PC-9 (cell line): ENCODE results near the gene CARTPT. TPM values are rescaled to one million over a fixed set of nuclear protein-coding genes. Genes with fewer than 3 reads are reported as not detected.

ENCODE experiments used
- BruUV-seq: library from RNA; stranded (reverse); fragments of 400-500 nt; replicated peaks from 2 replicates; lab custom pipeline; 2021; lab: Mats Ljungman, UMichigan
- CTCF ChIA-PET: fragments of 300-600 bp; sonication (Branson Sonifier 250); formaldehyde crosslinking; loops from one replicate; lab custom pipeline; 2022; ENCODE audit warnings: antibody characterized with exemption; lab: Charles Lee
- POLR2A ChIA-PET: fragments of 300-600 bp; sonication (Branson Sonifier 250); formaldehyde crosslinking; loops from one replicate; lab custom pipeline; 2022; ENCODE audit warnings: antibody characterized with exemption; ENCODE audit not compliant: unreplicated experiment; lab: Charles Lee
- DNase-seq, 2 experiments: peaks; one replicate each; pipeline versions ENCODE4 v3.0.0 to v3.0.0-alpha.2; 2015 to 2022; ENCODE audit warnings: mixed read lengths in 1 of 2
- H2AFZ ChIP-seq: fragments of 200-600 bp; sonication (generic); 2 replicates; pipeline ENCODE4 v1.8.1; 2017; ENCODE audit warnings: antibody characterized with exemption
- H3F3A ChIP-seq: fragments of 200-600 bp; sonication (generic); 2 replicates; pipeline ENCODE4 v1.8.1; 2017; ENCODE audit warnings: antibody characterized with exemption, mild to moderate bottlenecking, low read depth; ENCODE audit not compliant: insufficient read depth
- H3K27ac ChIP-seq: fragments of 200-600 bp; sonication (generic); 2 replicates; pipeline ENCODE4 v1.6.1; 2016; ENCODE audit warnings: mixed run types
- H3K27me3 ChIP-seq: fragments of 200-600 bp; sonication (generic); 2 replicates; pipeline ENCODE4 v1.6.1; 2016; ENCODE audit warnings: low read depth, mixed run types; ENCODE audit not compliant: insufficient read depth
- H3K36me3 ChIP-seq: fragments of 200-600 bp; sonication (generic); 2 replicates; pipeline ENCODE4 v1.6.1; 2016; ENCODE audit warnings: low read depth, mixed run types
- H3K4me1 ChIP-seq: fragments of 200-600 bp; sonication (generic); replicated peaks from 2 replicates; pipeline ENCODE4 v1.6.1; 2016; ENCODE audit warnings: mixed run types; ENCODE audit not compliant: insufficient read depth
- H3K4me2 ChIP-seq: fragments of 200-600 bp; sonication (generic); 2 replicates; pipeline ENCODE4 v1.6.1; 2017; ENCODE audit warnings: mixed run types
- H3K4me3 ChIP-seq: fragments of 200-600 bp; sonication (generic); 2 replicates; pipeline ENCODE4 v1.6.1; 2016; ENCODE audit warnings: mixed run types
- H3K79me2 ChIP-seq: fragments of 200-600 bp; sonication (generic); 2 replicates; pipeline ENCODE4 v1.6.1; 2017; ENCODE audit warnings: low read depth, mixed run types
- H3K9me2 ChIP-seq: fragments of 200-600 bp; sonication (generic); 2 replicates; pipeline ENCODE4 v1.8.1; 2017; ENCODE audit warnings: mild to moderate bottlenecking; ENCODE audit not compliant: insufficient read depth
- H3K9me3 ChIP-seq: fragments of 200-600 bp; sonication (generic); 2 replicates; pipeline ENCODE4 v1.8.1; 2016; ENCODE audit warnings: low read depth; ENCODE audit not compliant: insufficient read depth
- H4K20me1 ChIP-seq: fragments of 200-600 bp; sonication (generic); 2 replicates; pipeline ENCODE4 v1.8.1; 2017; ENCODE audit not compliant: insufficient read depth
- EZH2 ChIP-seq: fragments of 200-600 bp; sonication (generic); IDR thresholded peaks from 2 replicates; pipeline ENCODE4 v1.8.0; 2017; ENCODE audit warnings: antibody characterized with exemption, low read depth
- intact Hi-C: fragments of 100-400 bp; cut with micrococcal nuclease; formaldehyde crosslinking; loops from one replicate; pipeline ENCODE4 v1.10.0; 2022; ENCODE audit not compliant: unreplicated experiment
- total RNA-seq: library from RNA; stranded (reverse); gene quantifications from 2 replicates; pipeline ENCODE4 v1.2.3, GENCODE V29; 2021
- TF ChIP-seq, protein P1 (sequence below): fragments of 200-600 bp; sonication (generic); conservative IDR thresholded peaks from 2 replicates; pipeline ENCODE4 v1.6.1; 2017; ENCODE audit warnings: mixed run types, antibody characterized with exemption, mild to moderate bottlenecking, moderate library complexity

The CARTPT gene
- total RNA-seq, 1 experiment from 2014 or later: not detected

DNA sequence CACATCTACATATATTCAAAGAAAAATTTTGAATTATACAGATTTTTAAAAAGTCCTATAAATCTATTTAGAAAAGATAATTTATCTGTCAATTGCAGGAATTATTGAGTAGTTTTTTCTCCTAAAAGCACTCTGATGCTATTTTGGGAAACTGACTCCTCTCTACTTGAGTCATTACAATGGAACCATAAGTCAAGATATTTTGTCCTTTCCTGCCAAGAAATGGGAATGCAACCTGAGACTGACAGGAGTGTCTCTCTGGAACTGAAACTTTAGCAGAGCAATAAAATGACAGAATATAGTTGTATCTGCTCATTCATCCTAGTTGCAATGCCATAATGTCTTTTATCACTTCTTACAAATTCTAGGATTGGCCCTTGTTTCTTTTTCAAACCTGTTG is 48.6 kb downstream of the CARTPT start:
- no peaks in the 10 kb centered on the region for H3F3A ChIP-seq
- H3K9me2 ChIP-seq: no peaks in the 10 kb centered on the region
- H3K4me3 ChIP-seq: no peak overlapping the region
- H4K20me1 ChIP-seq: no peaks in the 10 kb centered on the region
- no peaks in the 10 kb centered on the region for H3K9me3 ChIP-seq
- no TSS peak for BruUV-seq
- no peaks in the 10 kb centered on the region for H3K4me1 ChIP-seq
- intact Hi-C loops: no loop called here
- no peak for DNase-seq
- no peak overlapping the region for H3K4me2 ChIP-seq
- H3K27ac ChIP-seq: no peak overlapping the region
- H3K27me3 ChIP-seq: no peaks in the 10 kb centered on the region
- ChIA-PET CTCF (no interaction called here), POLR2A (no interaction called here)
- TF ChIP-seq EZH2: no peak
- TF ChIP-seq, protein P1, sequence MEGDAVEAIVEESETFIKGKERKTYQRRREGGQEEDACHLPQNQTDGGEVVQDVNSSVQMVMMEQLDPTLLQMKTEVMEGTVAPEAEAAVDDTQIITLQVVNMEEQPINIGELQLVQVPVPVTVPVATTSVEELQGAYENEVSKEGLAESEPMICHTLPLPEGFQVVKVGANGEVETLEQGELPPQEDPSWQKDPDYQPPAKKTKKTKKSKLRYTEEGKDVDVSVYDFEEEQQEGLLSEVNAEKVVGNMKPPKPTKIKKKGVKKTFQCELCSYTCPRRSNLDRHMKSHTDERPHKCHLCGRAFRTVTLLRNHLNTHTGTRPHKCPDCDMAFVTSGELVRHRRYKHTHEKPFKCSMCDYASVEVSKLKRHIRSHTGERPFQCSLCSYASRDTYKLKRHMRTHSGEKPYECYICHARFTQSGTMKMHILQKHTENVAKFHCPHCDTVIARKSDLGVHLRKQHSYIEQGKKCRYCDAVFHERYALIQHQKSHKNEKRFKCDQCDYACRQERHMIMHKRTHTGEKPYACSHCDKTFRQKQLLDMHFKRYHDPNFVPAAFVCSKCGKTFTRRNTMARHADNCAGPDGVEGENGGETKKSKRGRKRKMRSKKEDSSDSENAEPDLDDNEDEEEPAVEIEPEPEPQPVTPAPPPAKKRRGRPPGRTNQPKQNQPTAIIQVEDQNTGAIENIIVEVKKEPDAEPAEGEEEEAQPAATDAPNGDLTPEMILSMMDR: no peak
- H2AFZ ChIP-seq: no peak overlapping the region
- H3K36me3 ChIP-seq: no peaks in the 10 kb centered on the region
- H3K79me2 ChIP-seq: no peaks in the 10 kb centered on the region

DNA sequence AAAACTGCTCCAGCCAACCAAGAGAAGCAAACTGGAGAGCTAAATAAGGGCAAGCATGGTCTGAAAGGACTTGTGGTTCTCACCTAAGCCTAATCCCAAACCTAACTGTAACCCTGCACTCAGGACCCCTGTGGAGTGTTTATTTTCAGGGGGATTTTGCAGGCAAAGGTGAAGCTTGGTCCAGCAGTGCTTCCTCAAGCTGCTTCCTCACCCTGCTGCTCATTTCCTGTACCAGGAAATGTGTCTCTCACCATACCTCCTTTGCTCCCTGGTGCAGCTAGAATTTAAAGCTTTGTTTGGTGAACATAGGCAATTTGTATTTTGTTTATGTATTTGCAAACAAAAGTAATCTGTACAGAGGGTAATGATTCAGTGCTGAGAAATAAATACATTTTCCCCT is 50.2 kb downstream of the CARTPT start:
- Histone ChIP-seq H3K9me3 (no peaks in the 10 kb centered on the region), H4K20me1 (no peaks in the 10 kb centered on the region), H3K36me3 (no peaks in the 10 kb centered on the region), H3F3A (no peaks in the 10 kb centered on the region), H3K4me1 (no peaks in the 10 kb centered on the region), H3K27me3 (no peaks in the 10 kb centered on the region), H3K4me2 (no peak overlapping the region), H2AFZ (no peak overlapping the region), H3K27ac (no peak overlapping the region), H3K79me2 (no peaks in the 10 kb centered on the region), H3K9me2 (no peaks in the 10 kb centered on the region), H3K4me3 (no peak overlapping the region)
- ChIA-PET POLR2A (interaction anchor here (0.6 kb wide), 1 partner anchor 51 kb away, joined by 11 read pairs; no protein-coding TSS in a partner anchor), CTCF (no interaction called here)
- no peak for TF ChIP-seq EZH2
- TF ChIP-seq, protein P1: no peak
- no peak for DNase-seq
- BruUV-seq: no TSS peak
- intact Hi-C loops: no loop called here

DNA sequence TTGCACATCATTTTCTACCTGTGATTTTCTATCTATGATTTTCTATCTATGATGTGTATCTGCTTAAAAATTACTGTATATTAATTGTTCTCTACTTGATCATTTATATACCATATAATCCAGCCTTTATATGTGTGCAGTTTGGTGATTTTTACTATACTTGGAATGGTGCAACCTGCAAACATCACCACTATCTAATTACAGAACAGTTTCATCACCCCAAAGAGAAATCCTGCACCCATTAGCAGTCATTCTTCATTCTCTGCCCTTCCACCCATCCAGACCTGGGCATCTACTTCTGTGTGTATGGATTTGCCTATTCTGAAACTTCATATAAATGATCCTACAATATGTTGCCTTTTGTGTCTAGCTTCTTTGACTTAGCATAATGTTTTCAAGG is 51.3 kb downstream of the CARTPT start:
- ChIA-PET CTCF (no interaction called here), POLR2A (no interaction called here)
- no peak overlapping the region for H3K27ac ChIP-seq
- H3K36me3 ChIP-seq: no peaks in the 10 kb centered on the region
- no peaks in the 10 kb centered on the region for H3K27me3 ChIP-seq
- no peak overlapping the region for H3K4me2 ChIP-seq
- no peak for DNase-seq
- no TSS peak for BruUV-seq
- H3K9me2 ChIP-seq: no peaks in the 10 kb centered on the region
- intact Hi-C loops: no loop called here
- TF ChIP-seq, protein P1: no peak
- TF ChIP-seq EZH2: no peak
- no peaks in the 10 kb centered on the region for H3K9me3 ChIP-seq
- H3K79me2 ChIP-seq: no peaks in the 10 kb centered on the region
- H3K4me3 ChIP-seq: no peak overlapping the region
- H2AFZ ChIP-seq: no peak overlapping the region
- H3K4me1 ChIP-seq: no peaks in the 10 kb centered on the region
- no peaks in the 10 kb centered on the region for H4K20me1 ChIP-seq
- no peaks in the 10 kb centered on the region for H3F3A ChIP-seq

Other genes with a start within 250 kb of the CARTPT start
- 77.3 and 87.0 TPM in 2 replicates for gene MCCC2, start 131.9 kb upstream of the CARTPT start, total RNA-seq